Skeletal muscle satellite cell (primary cell): Measurements from ENCODE around the gene HSD11B1.

Experiments used
- H3K27me3 ChIP-seq: 2 replicates; pipeline ENCODE4 v1.7.0; 2013; ENCODE audit warnings: low read length; ENCODE audit not compliant: control insufficient read depth, insufficient read depth
- H3K36me3 ChIP-seq: 2 replicates; pipeline ENCODE4 v1.7.0; 2013; ENCODE audit warnings: mild to moderate bottlenecking, control low read depth, low read length; ENCODE audit not compliant: insufficient read depth
- H3K4me1 ChIP-seq: 2 replicates; pipeline ENCODE4 v1.7.0; 2013; ENCODE audit warnings: low read length; ENCODE audit not compliant: control insufficient read depth, insufficient read depth
- H3K4me2 ChIP-seq: 2 replicates; pipeline ENCODE4 v1.7.0; 2013; ENCODE audit warnings: mild to moderate bottlenecking, low read length
- H3K4me3 ChIP-seq: 2 replicates; pipeline ENCODE4 v1.7.0; 2013; ENCODE audit warnings: low read length
- H3K9ac ChIP-seq: 2 replicates; pipeline ENCODE4 v1.7.0; 2013; ENCODE audit warnings: mild to moderate bottlenecking, low read depth, low read length, moderate library complexity
- H3K9me3 ChIP-seq: replicated peaks from 2 replicates; pipeline ENCODE4 v1.7.0; 2013; ENCODE audit warnings: mild to moderate bottlenecking, control low read depth, low read length

The HSD11B1 gene

GRCh38 chr1:209710847-209711246 lies 6.2 kb downstream of the HSD11B1 start:
- no peaks in the 10 kb centered on the region for H3K27me3 ChIP-seq
- H3K4me3 ChIP-seq: no peak overlapping the region
- no peak overlapping the region for H3K9ac ChIP-seq
- no peaks in the 10 kb centered on the region for H3K4me1 ChIP-seq
- H3K9me3 ChIP-seq: no peaks in the 10 kb centered on the region
- H3K4me2 ChIP-seq: no peak overlapping the region
- no peaks in the 10 kb centered on the region for H3K36me3 ChIP-seq

GRCh38 chr1:209714338-209714737 lies 9.7 kb downstream of the HSD11B1 start:
- no peaks in the 10 kb centered on the region for H3K4me1 ChIP-seq
- H3K9ac ChIP-seq: no peak overlapping the region
- no peaks in the 10 kb centered on the region for H3K27me3 ChIP-seq
- no peak overlapping the region for H3K4me2 ChIP-seq
- H3K36me3 ChIP-seq: no peaks in the 10 kb centered on the region
- no peak overlapping the region for H3K4me3 ChIP-seq
- no peaks in the 10 kb centered on the region for H3K9me3 ChIP-seq

GRCh38 chr1:209715314-209715713 lies 10.7 kb downstream of the HSD11B1 start:
- Histone ChIP-seq H3K36me3 (no peaks in the 10 kb centered on the region), H3K9ac (no peak overlapping the region), H3K4me2 (no peak overlapping the region), H3K4me1 (no peaks in the 10 kb centered on the region), H3K4me3 (no peak overlapping the region), H3K9me3 (no peaks in the 10 kb centered on the region), H3K27me3 (no peaks in the 10 kb centered on the region)

GRCh38 chr1:209717818-209718217 lies 13.2 kb downstream of the HSD11B1 start:
- Histone ChIP-seq H3K27me3 (peaks cover 5% of the 10 kb centered on the region), H3K36me3 (no peaks in the 10 kb centered on the region), H3K4me3 (no peak overlapping the region), H3K9me3 (no peaks in the 10 kb centered on the region), H3K9ac (no peak overlapping the region), H3K4me2 (no peak overlapping the region), H3K4me1 (no peaks in the 10 kb centered on the region)

- peaks cover 7% of the 10 kb centered on the region for H3K27me3 ChIP-seq
- H3K4me2 ChIP-seq: no peak overlapping the region
- H3K4me1 ChIP-seq: no peaks in the 10 kb centered on the region
- H3K36me3 ChIP-seq: no peaks in the 10 kb centered on the region
- H3K4me3 ChIP-seq: no peak overlapping the region
- no peak overlapping the region for H3K9ac ChIP-seq
- no peaks in the 10 kb centered on the region for H3K9me3 ChIP-seq
Observed at GRCh38 chr1:209720326-209720725, 15.7 kb downstream of the HSD11B1 start.

- Histone ChIP-seq H3K4me1 (no peaks in the 10 kb centered on the region), H3K4me2 (no peak overlapping the region), H3K36me3 (no peaks in the 10 kb centered on the region), H3K9me3 (no peaks in the 10 kb centered on the region), H3K27me3 (peaks cover 7% of the 10 kb centered on the region), H3K9ac (no peak overlapping the region), H3K4me3 (no peak overlapping the region)
Observed at GRCh38 chr1:209720826-209721225, 16.2 kb downstream of the HSD11B1 start.

- Histone ChIP-seq H3K4me1 (no peaks in the 10 kb centered on the region), H3K9me3 (no peaks in the 10 kb centered on the region), H3K36me3 (no peaks in the 10 kb centered on the region), H3K27me3 (peaks cover 7% of the 10 kb centered on the region), H3K9ac (no peak overlapping the region), H3K4me3 (no peak overlapping the region), H3K4me2 (no peak overlapping the region)
Observed at GRCh38 chr1:209721323-209721722, 16.7 kb downstream of the HSD11B1 start.

- no peaks in the 10 kb centered on the region for H3K36me3 ChIP-seq
- no peaks in the 10 kb centered on the region for H3K4me1 ChIP-seq
- H3K4me3 ChIP-seq: no peak overlapping the region
- H3K27me3 ChIP-seq: peaks cover 14% of the 10 kb centered on the region
- H3K9ac ChIP-seq: no peak overlapping the region
- no peak overlapping the region for H3K4me2 ChIP-seq
- H3K9me3 ChIP-seq: no peaks in the 10 kb centered on the region
Observed at GRCh38 chr1:209723265-209723664, 18.6 kb downstream of the HSD11B1 start.

GRCh38 chr1:209723756-209724693 lies 19.4 kb downstream of the HSD11B1 start:
- Histone ChIP-seq H3K36me3 (no peaks in the 10 kb centered on the region), H3K4me1 (no peaks in the 10 kb centered on the region), H3K27me3 (peaks cover 19% of the 10 kb centered on the region), H3K4me2 (no peak overlapping the region), H3K9ac (no peak overlapping the region), H3K9me3 (no peaks in the 10 kb centered on the region), H3K4me3 (no peak overlapping the region)

GRCh38 chr1:209727286-209727685 lies 22.6 kb downstream of the HSD11B1 start:
- Histone ChIP-seq H3K36me3 (no peaks in the 10 kb centered on the region), H3K9me3 (no peaks in the 10 kb centered on the region), H3K4me1 (no peaks in the 10 kb centered on the region), H3K27me3 (peaks cover 32% of the 10 kb centered on the region), H3K9ac (no peak overlapping the region), H3K4me3 (no peak overlapping the region), H3K4me2 (no peak overlapping the region)

GRCh38 chr1:209727785-209728184 lies 23.1 kb downstream of the HSD11B1 start:
- Histone ChIP-seq H3K4me1 (no peaks in the 10 kb centered on the region), H3K9ac (no peak overlapping the region), H3K27me3 (peaks cover 32% of the 10 kb centered on the region), H3K36me3 (no peaks in the 10 kb centered on the region), H3K9me3 (no peaks in the 10 kb centered on the region), H3K4me3 (no peak overlapping the region), H3K4me2 (no peak overlapping the region)

- H3K27me3 ChIP-seq: peaks cover 32% of the 10 kb centered on the region
- H3K4me3 ChIP-seq: no peak overlapping the region
- no peaks in the 10 kb centered on the region for H3K4me1 ChIP-seq
- no peak overlapping the region for H3K9ac ChIP-seq
- no peaks in the 10 kb centered on the region for H3K9me3 ChIP-seq
- H3K36me3 ChIP-seq: no peaks in the 10 kb centered on the region
- H3K4me2 ChIP-seq: no peak overlapping the region
Observed at GRCh38 chr1:209728466-209728865, 23.8 kb downstream of the HSD11B1 start.
